IMR-90 (cell line): ENCODE measurements around the gene ADARB2. TPM values are rescaled to one million over a fixed set of nuclear protein-coding genes. Genes with fewer than 3 reads are reported as not detected.

Experiments
- ATAC-seq: fragments of 200-7000 bp; cut with Tn5 transposase; 2 replicates; pipeline ENCODE4 v1.9.1; 2020; ENCODE audit warnings: low read depth, mild to moderate bottlenecking, moderate library complexity
- BruUV-seq: library from RNA; stranded (reverse); fragments of 400-500 nt; replicated peaks from 2 replicates; lab custom pipeline; 2021; lab: Mats Ljungman, UMichigan
- CTCF ChIA-PET: fragments of 300-600 bp; formaldehyde crosslinking; extraction: SDS; loops from one replicate; lab custom pipeline; 2021; ENCODE audit warnings: antibody characterized with exemption; lab: Yijun Ruan, JAX
- POLR2A ChIA-PET: fragments of 300-600 bp; sonication (Branson Sonifier 250); formaldehyde crosslinking; loops from one replicate; lab custom pipeline; 2022; ENCODE audit warnings: antibody characterized with exemption; ENCODE audit not compliant: unreplicated experiment; lab: Charles Lee
- DNase-seq: peaks from one replicate; pipeline ENCODE4 v3.0.0; 2013
- H2AFZ ChIP-seq: replicated peaks from 2 replicates; pipeline ENCODE3; 2013; ENCODE audit warnings: low read length, mild to moderate bottlenecking; ENCODE audit not compliant: poor library complexity
- H2AK5ac ChIP-seq: 2 replicates; pipeline ENCODE4 v1.6.1; 2013; ENCODE audit warnings: low read depth, low read length, inconsistent platforms
- H2AK9ac ChIP-seq: replicated peaks from 2 replicates; pipeline ENCODE3; 2013; ENCODE audit warnings: mild to moderate bottlenecking, low read depth, low read length, moderate library complexity; ENCODE audit not compliant: poor library complexity
- H2BK120ac ChIP-seq: 2 replicates; pipeline ENCODE4 v1.6.1; 2013; ENCODE audit warnings: low read depth, low read length, inconsistent platforms
- H2BK15ac ChIP-seq: 3 replicates; pipeline ENCODE4 v1.6.1; 2013; ENCODE audit warnings: low read depth, low read length, inconsistent platforms
- H2BK20ac ChIP-seq: 2 replicates; pipeline ENCODE4 v1.6.1; 2013; ENCODE audit warnings: low read depth, mild to moderate bottlenecking, inconsistent platforms, low read length, moderate library complexity
- H2BK5ac ChIP-seq: 2 replicates; pipeline ENCODE4 v1.6.1; 2013; ENCODE audit warnings: mild to moderate bottlenecking, low read depth, low read length, inconsistent platforms; ENCODE audit not compliant: poor library complexity, severe bottlenecking
- H3K14ac ChIP-seq: replicated peaks from 2 replicates; pipeline ENCODE4 v1.6.1; 2013; ENCODE audit warnings: low read depth, low read length, inconsistent platforms
- H3K18ac ChIP-seq: 2 replicates; pipeline ENCODE4 v1.6.1; 2013; ENCODE audit warnings: low read depth, low read length, control low read depth
- H3K23ac ChIP-seq: 2 replicates; pipeline ENCODE4 v1.6.1; 2013; ENCODE audit warnings: low read depth, low read length, inconsistent platforms
- H3K27ac ChIP-seq: 2 replicates; pipeline ENCODE4 v1.5.1; 2013; ENCODE audit warnings: mild to moderate bottlenecking, control low read depth, low read length; ENCODE audit not compliant: insufficient read depth
- H3K27me3 ChIP-seq: 2 replicates; pipeline ENCODE4 v1.6.1; 2013; ENCODE audit warnings: low read length; ENCODE audit not compliant: control insufficient read depth, insufficient read depth
- H3K36me3 ChIP-seq: 2 replicates; pipeline ENCODE4 v1.6.1; 2013; ENCODE audit warnings: low read length, mixed read lengths; ENCODE audit not compliant: control insufficient read depth, insufficient read depth
- H3K4ac ChIP-seq: 2 replicates; pipeline ENCODE4 v1.6.1; 2013; ENCODE audit warnings: low read depth, low read length, inconsistent platforms
- H3K4me1 ChIP-seq: 2 replicates; pipeline ENCODE4 v1.6.1; 2013; ENCODE audit warnings: low read length, mixed read lengths; ENCODE audit not compliant: control insufficient read depth, insufficient read depth
- H3K4me2 ChIP-seq: 2 replicates; pipeline ENCODE4 v1.6.1; 2013; ENCODE audit warnings: low read depth, mild to moderate bottlenecking, control low read depth, low read length, moderate library complexity
- H3K4me3 ChIP-seq: 2 replicates; pipeline ENCODE4 v1.5.1; 2013; ENCODE audit warnings: low read depth, mild to moderate bottlenecking, control low read depth, low read length, moderate library complexity; ENCODE audit not compliant: insufficient read depth
- H3K56ac ChIP-seq: 2 replicates; pipeline ENCODE4 v1.6.1; 2013; ENCODE audit warnings: low read length, inconsistent platforms; ENCODE audit not compliant: insufficient read depth; ENCODE audit errors: extremely low read depth
- H3K79me1 ChIP-seq, 2 experiments: 2 replicates each; pipeline ENCODE4 v1.6.1; 2013; ENCODE audit warnings: low read length in 2 of 2, inconsistent platforms in 1 of 2, low read depth in 1 of 2
- H3K9ac ChIP-seq: 2 replicates; pipeline ENCODE4 v1.6.1; 2013; ENCODE audit warnings: low read depth, low read length, control low read depth
- H3K9me1 ChIP-seq: 2 replicates; pipeline ENCODE4 v1.6.1; 2013; ENCODE audit warnings: low read length, inconsistent platforms; ENCODE audit not compliant: insufficient read depth
- H3K9me3 ChIP-seq: 2 replicates; pipeline ENCODE4 v1.6.1; 2013; ENCODE audit warnings: low read length; ENCODE audit not compliant: control insufficient read depth, insufficient read depth
- H4K20me1 ChIP-seq: 2 replicates; pipeline ENCODE4 v1.6.1; 2013; ENCODE audit warnings: low read length, inconsistent platforms; ENCODE audit not compliant: insufficient read depth
- H4K5ac ChIP-seq: 2 replicates; pipeline ENCODE4 v1.6.1; 2013; ENCODE audit warnings: mild to moderate bottlenecking, low read depth, low read length, control low read depth
- H4K8ac ChIP-seq, 2 experiments: 2 replicates each; pipeline ENCODE4 v1.6.1; 2013; ENCODE audit warnings: low read depth in 2 of 2, low read length in 2 of 2, control low read depth in 1 of 2, inconsistent platforms in 1 of 2
- H4K91ac ChIP-seq: 2 replicates; pipeline ENCODE4 v1.6.1; 2013; ENCODE audit warnings: low read depth, low read length, inconsistent platforms; ENCODE audit not compliant: insufficient read depth
- MAZ ChIP-seq: IDR thresholded peaks from 2 replicates; pipeline ENCODE4 v1.6.1; 2012; ENCODE audit warnings: low read depth, mild to moderate bottlenecking, low read length, improper control_type of control experiment, moderate library complexity, borderline replicate concordance
- NFE2L2 ChIP-seq: fragments of 150-350 bp; IDR thresholded peaks from 2 replicates; pipeline ENCODE4 v1.6.1; 2016; ENCODE audit warnings: low read depth, mild to moderate bottlenecking, low read length
- RCOR1 ChIP-seq: IDR thresholded peaks from 2 replicates; pipeline ENCODE4 v1.6.1; 2012; ENCODE audit warnings: mild to moderate bottlenecking, low read length, improper control_type of control experiment; ENCODE audit not compliant: insufficient replicate concordance
- WGBS, 2 experiments: methylation state at CpG; one replicate each; pipeline versions ENCODE4 v1.1.5 to v1.1.7; 2013; ENCODE audit warnings: missing lambda C conversion rate in 2 of 2; ENCODE audit not compliant: insufficient read length in 1 of 2; ENCODE audit errors: extremely low coverage in 2 of 2; 5-methylcytosine and 5-hydroxymethylcytosine counted together
- dilution Hi-C: fragments of 300-500 bp; cut with HindIII; formaldehyde crosslinking; loops from one replicate; pipeline ENCODE4 v1.14.3; 2018; ENCODE audit warnings: low sequenced_read_pairs; ENCODE audit not compliant: unreplicated experiment
- in situ Hi-C: fragments of 300-500 bp; cut with MboI; formaldehyde crosslinking; loops from 3 replicates; pipeline ENCODE4 v1.14.3; 2019; ENCODE audit warnings: low sequenced_read_pairs, inconsistent platforms, mixed read lengths
- intact Hi-C: fragments of 100-400 bp; cut with micrococcal nuclease; formaldehyde crosslinking; loops from 2 replicates; pipeline ENCODE4 v1.10.0; 2022
- polyA plus RNA-seq, 3 experiments: library from polyadenylated mRNA; depleted of rRNA; stranded (reverse); fragments of >200 nt; gene quantifications; 2 replicates each; pipeline ENCODE4 v1.2.3, GENCODE V29; 2012; ENCODE audit warnings: low replicate concordance in 1 of 3
- total RNA-seq: library from RNA; depleted of rRNA; stranded (reverse); fragments of >200 nt; gene quantifications from 2 replicates; pipeline ENCODE4 v1.2.3, GENCODE V29; 2012

Gene ADARB2
- total and polyA plus RNA-seq, 2 of the 4 experiments (the other 2 are of a cell fraction): not detected

DNA sequence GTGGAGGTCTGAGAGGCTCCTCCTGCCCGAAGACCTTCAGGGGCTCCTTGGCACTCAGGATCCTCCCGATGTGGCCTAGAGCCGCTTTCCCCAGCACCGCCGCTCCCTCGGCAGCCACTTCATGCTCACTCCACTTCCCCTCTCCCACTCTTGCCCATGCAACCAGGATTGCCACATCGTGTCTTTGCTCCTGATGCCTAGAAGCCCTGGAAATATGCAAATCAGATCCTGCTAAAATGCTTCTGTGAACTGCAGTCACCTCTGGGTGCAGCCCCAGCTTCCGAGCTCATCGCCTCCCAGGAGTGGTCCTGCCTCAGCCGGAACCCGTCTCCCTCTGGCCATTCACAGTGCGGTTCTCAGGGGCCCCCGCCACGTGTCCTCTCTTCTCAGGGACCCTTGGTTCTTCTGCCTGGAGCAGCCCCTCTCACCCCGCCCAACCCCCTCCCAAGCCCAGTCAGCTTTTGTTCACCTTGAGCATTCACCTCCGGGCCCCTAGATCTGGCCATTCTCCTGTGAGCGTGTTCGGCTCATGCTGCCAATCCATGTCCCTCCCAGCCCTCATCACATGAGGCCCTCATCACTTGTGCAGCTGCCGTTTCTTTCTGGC is 175.5 kb downstream of the ADARB2 start:
- 46% methylated on average over 9 of the region's 19 CpGs; no CpG with 5 or more reads in 1 of the 2 experiments for WGBS, 2 experiments
- H2AFZ ChIP-seq: no peak overlapping the region
- no peak overlapping the region for H3K4me2 ChIP-seq
- H4K8ac ChIP-seq: no peak overlapping the region
- H3K23ac ChIP-seq: no peak overlapping the region
- no peak overlapping the region for H2BK5ac ChIP-seq
- no peak overlapping the region for H2AK9ac ChIP-seq
- no peak overlapping the region for H3K56ac ChIP-seq
- no peak overlapping the region for H4K91ac ChIP-seq
- TF ChIP-seq MAZ: no peak
- TF ChIP-seq RCOR1: no peak
- TF ChIP-seq NFE2L2: no peak
- H3K27ac ChIP-seq: no peak overlapping the region
- H2BK120ac ChIP-seq: no peak overlapping the region
- H2BK15ac ChIP-seq: no peak overlapping the region
- H3K4me1 ChIP-seq: no peaks in the 10 kb centered on the region
- H2AK5ac ChIP-seq: no peak overlapping the region
- POLR2A ChIA-PET: no interaction called here
- H3K4ac ChIP-seq: no peak overlapping the region
- no peak overlapping the region for H3K14ac ChIP-seq
- H3K18ac ChIP-seq: no peak overlapping the region
- H2BK20ac ChIP-seq: no peak overlapping the region
- H3K9ac ChIP-seq: no peak overlapping the region
- in situ Hi-C loops (no loop called here), intact Hi-C loops (no loop called here), dilution Hi-C loops (no loop called here)
- no peaks in the 10 kb centered on the region for H3K36me3 ChIP-seq
- no peaks in the 10 kb centered on the region for H3K79me1 ChIP-seq
- no TSS peak for BruUV-seq
- H3K9me1 ChIP-seq: no peaks in the 10 kb centered on the region
- ATAC-seq (no peak), DNase-seq (no peak)
- CTCF ChIA-PET: no interaction called here
- no peaks in the 10 kb centered on the region for H3K27me3 ChIP-seq
- peaks cover 36% of the 10 kb centered on the region for H3K9me3 ChIP-seq
- no peaks in the 10 kb centered on the region for H4K20me1 ChIP-seq
- H4K5ac ChIP-seq: no peak overlapping the region
- H3K4me3 ChIP-seq: no peak overlapping the region
